Gastroesophageal sphincter (tissue), 3 donors: Measurements from ENCODE around the gene HS6ST3.

ENCODE experiments used
- EP300 ChIP-seq: sonication (generic); formaldehyde crosslinking; IDR thresholded peaks from one replicate; pipeline ENCODE4 v1.6.1; 2017; ENCODE audit warnings: antibody characterized with exemption, mild to moderate bottlenecking
- POLR2A ChIP-seq, 2 donors: fragments of 450-650 bp; IDR thresholded peaks; one replicate each; pipeline ENCODE4 v1.6.1; 2017; ENCODE audit warnings: antibody characterized with exemption in 2 of 2, mild to moderate bottlenecking in 2 of 2, moderate library complexity in 1 of 2
- POLR2AphosphoS5 ChIP-seq: sonication (generic); formaldehyde crosslinking; IDR thresholded peaks from one replicate; pipeline ENCODE4 v1.6.1; 2017; ENCODE audit warnings: antibody characterized with exemption
- TF ChIP-seq, protein P1 (sequence below), 4 experiments: fragments of 200-600 bp in 2 of 4; fragments of 450-650 bp in 2 of 4; sonication (generic) in 1 of 4; IDR thresholded peaks; one replicate each; pipeline ENCODE4 v1.5.1; 2017 to 2019; ENCODE audit warnings: antibody characterized with exemption in 4 of 4, mild to moderate bottlenecking in 2 of 4, moderate library complexity in 2 of 4

DNA sequence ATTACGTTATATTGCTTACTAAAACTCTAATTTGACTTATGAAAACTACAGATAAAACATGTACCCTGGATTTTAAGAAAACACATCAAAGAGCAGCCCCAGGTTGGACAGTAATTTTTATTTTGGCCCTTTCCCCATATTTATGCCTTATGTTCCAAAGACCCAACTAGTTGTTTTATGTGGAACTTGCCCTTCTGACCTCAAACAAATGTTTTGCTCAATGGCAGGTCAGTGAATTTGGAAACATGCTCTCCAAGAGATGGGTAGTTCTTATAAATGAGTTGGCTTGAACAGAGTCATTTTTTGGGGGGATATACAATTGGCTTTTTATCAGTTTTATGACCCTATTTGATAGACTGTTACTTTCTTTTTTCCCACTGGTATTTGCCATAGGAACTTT is 360.0 kb downstream of the HS6ST3 start:
- TF ChIP-seq POLR2A (IDR thresholded peaks at IDR 0.05) (no peak), POLR2AphosphoS5 (no peak), EP300 (no peak)
- TF ChIP-seq, protein P1, sequence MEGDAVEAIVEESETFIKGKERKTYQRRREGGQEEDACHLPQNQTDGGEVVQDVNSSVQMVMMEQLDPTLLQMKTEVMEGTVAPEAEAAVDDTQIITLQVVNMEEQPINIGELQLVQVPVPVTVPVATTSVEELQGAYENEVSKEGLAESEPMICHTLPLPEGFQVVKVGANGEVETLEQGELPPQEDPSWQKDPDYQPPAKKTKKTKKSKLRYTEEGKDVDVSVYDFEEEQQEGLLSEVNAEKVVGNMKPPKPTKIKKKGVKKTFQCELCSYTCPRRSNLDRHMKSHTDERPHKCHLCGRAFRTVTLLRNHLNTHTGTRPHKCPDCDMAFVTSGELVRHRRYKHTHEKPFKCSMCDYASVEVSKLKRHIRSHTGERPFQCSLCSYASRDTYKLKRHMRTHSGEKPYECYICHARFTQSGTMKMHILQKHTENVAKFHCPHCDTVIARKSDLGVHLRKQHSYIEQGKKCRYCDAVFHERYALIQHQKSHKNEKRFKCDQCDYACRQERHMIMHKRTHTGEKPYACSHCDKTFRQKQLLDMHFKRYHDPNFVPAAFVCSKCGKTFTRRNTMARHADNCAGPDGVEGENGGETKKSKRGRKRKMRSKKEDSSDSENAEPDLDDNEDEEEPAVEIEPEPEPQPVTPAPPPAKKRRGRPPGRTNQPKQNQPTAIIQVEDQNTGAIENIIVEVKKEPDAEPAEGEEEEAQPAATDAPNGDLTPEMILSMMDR (IDR thresholded peaks at IDR 0.05) = no peak
